SW 1271 (cell line): Measurements from ENCODE around the gene GAB4.
"Not testable (repeated sequence)": the region's sequence is repeated elsewhere in the genome, so short reads cannot be mapped to it uniquely, and the experiment has no call there.

Experiments used
- DNase-seq, 2 experiments: peaks; one replicate each; lab custom pipeline; 2025; lab: John Stamatoyannopoulos, UW

The GAB4 gene

GRCh38 chr22:17007852-17008731, at the start of gene GAB4:
TSS of gene GAB4 (minus strand) at chr22:17008222. CDS start at chr22:17008114, 108 bp downstream.
- DNase-seq = no peak

- no peak for DNase-seq
These were observed 48.8 kb upstream of the GAB4 start for GRCh38 chr22:17056807-17057206.

- no peak for DNase-seq
These were observed 48.0 kb upstream of the GAB4 start for GRCh38 chr22:17056058-17056457.

- no peak for DNase-seq
These were observed 39.6 kb upstream of the GAB4 start for GRCh38 chr22:17047656-17048055.

GRCh38 chr22:17046566-17047348, 38.7 kb upstream of the GAB4 start:
- no peak for DNase-seq

GRCh38 chr22:17043521-17043920, 35.5 kb upstream of the GAB4 start:
- no peak for DNase-seq

- peak in 1 of 2 experiments; percentile 19 for DNase-seq
These were observed 29.1 kb upstream of the GAB4 start for GRCh38 chr22:17036842-17037711.

- DNase-seq = not testable (repeated sequence)
These were observed 28.2 kb upstream of the GAB4 start for GRCh38 chr22:17035976-17036841.

GRCh38 chr22:17035246-17035645, 27.2 kb upstream of the GAB4 start:
- no peak for DNase-seq

GRCh38 chr22:17034532-17034931, 26.5 kb upstream of the GAB4 start:
- DNase-seq = not testable (repeated sequence)

- not testable (repeated sequence) for DNase-seq
These were observed 24.3 kb upstream of the GAB4 start for GRCh38 chr22:17032277-17032676.

GRCh38 chr22:17024380-17024779, 16.4 kb upstream of the GAB4 start:
- DNase-seq = not testable (repeated sequence)

- DNase-seq = not testable (repeated sequence)
These were observed 7.5 kb upstream of the GAB4 start for GRCh38 chr22:17015552-17015951.

GRCh38 chr22:17014101-17014440, 6.0 kb upstream of the GAB4 start:
- not testable (repeated sequence) for DNase-seq

GRCh38 chr22:17013396-17014100, 5.5 kb upstream of the GAB4 start:
- DNase-seq = no peak

GRCh38 chr22:17012267-17012666, 4.2 kb upstream of the GAB4 start:
- no peak for DNase-seq

- DNase-seq = no peak
These were observed 1.7 kb upstream of the GAB4 start for GRCh38 chr22:17009640-17010291.

GRCh38 chr22:17007257-17007656, 765 bp downstream of the GAB4 start:
- DNase-seq = no peak

- DNase-seq = no peak
These were observed 18.1 kb downstream of the GAB4 start for GRCh38 chr22:16989915-16990314.

GRCh38 chr22:16988257-16988656, 19.8 kb downstream of the GAB4 start:
- no peak for DNase-seq
